ENCODE results near the gene CD79A. TPM values are rescaled to one million over a fixed set of nuclear protein-coding genes. Genes with fewer than 3 reads are reported as not detected.
A peak's percentile ranks its signal among the peaks of the same experiment; 100 is the strongest.

The CD79A gene
- total RNA-seq, 1 donor from 2014 or later = 0.84 TPM

GRCh38 chr19:41905273-41906002, 28.4 kb downstream of the CD79A start:
- no peaks in the 10 kb centered on the region for H3K9me3 Mint-ChIP-seq
- no peak overlapping the region for H3K4me3 Mint-ChIP-seq (ENCODE audit: low read depth)
- H3K36me3 Mint-ChIP-seq (ENCODE audit: low read depth) = peaks cover 68% of the 10 kb centered on the region
- H3K4me1 Mint-ChIP-seq (ENCODE audit: low read depth) = peaks cover 6% of the 10 kb centered on the region
- H3K27ac Mint-ChIP-seq = no peak overlapping the region
- no peak for DNase-seq (ENCODE audit: low spot score)
- H3K27me3 Mint-ChIP-seq (ENCODE audit: low read depth) = no peaks in the 10 kb centered on the region
- intact Hi-C loops (cut with micrococcal nuclease) = no loop called here

DNA sequence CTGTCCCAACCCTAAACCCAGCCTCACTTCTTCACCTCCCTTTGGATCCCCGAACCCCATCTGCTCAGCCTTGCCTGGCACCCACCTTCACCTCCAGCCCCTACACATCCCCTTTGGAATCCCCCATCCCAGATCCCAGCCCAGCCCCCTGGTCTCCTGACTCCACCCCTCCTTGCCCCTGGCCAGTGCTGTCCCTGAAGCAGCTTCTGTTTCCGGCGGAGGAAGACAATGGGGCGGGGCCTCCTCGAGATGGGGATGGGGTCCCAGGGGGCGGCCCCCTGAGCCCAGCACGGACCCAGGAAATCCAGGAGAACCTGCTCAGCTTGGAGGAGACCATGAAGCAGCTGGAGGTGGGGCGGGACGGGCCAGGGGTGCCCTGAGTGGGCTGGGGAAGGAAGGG, 29.2 kb downstream of the CD79A start:
- Mint-ChIP-seq H3K27ac (peak overlapping the region; percentile 31), H3K36me3 (ENCODE audit: low read depth) (peaks cover 72% of the 10 kb centered on the region), H3K4me3 (ENCODE audit: low read depth) (no peak overlapping the region), H3K4me1 (ENCODE audit: low read depth) (peaks cover 6% of the 10 kb centered on the region), H3K9me3 (no peaks in the 10 kb centered on the region), H3K27me3 (ENCODE audit: low read depth) (peaks cover 6% of the 10 kb centered on the region)
- intact Hi-C loops (cut with micrococcal nuclease) = no loop called here
- no peak for DNase-seq (ENCODE audit: low spot score)

DNA sequence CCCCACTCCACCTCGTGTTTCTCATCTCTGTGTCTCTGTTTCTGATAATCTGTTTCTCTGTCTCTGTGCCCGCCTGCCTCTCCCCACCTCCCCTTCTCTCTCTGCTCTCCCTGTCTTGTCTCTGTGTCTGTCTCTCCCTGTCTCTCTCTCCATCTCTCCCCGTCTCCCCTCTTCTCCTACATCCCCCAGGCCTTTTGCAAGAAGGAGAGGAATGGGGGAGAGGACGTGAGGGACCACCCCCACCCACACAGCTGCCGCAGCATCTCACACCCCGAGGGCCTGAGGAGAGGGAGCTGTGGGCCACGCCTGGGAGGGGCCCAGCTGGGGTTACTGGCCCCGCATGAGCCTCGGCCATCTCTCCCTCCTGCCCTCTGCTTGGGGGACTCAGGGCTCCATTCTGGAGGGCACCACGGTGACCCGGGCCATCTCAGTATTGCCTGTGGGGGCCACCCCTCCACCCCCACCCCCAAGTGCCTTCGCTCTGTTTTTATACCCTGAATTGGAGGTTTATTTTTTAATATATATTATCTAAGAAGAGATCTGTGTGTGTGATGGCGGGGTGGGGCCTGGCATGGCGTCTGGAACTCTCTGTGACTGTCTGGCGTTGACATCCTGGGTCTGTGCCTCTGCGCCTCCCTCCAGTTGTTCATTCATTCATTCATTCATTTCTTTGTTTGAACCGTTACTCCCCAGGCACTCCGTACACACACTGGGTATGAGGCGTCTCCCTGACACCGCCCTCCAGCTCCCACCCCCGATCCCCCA, 30.0 kb downstream of the CD79A start:
- intact Hi-C loops (cut with micrococcal nuclease) = no loop called here
- DNase-seq (ENCODE audit: low spot score) = no peak
- Mint-ChIP-seq H3K9me3 (no peaks in the 10 kb centered on the region), H3K27me3 (ENCODE audit: low read depth) (peaks cover 13% of the 10 kb centered on the region), H3K4me1 (ENCODE audit: low read depth) (peaks cover 7% of the 10 kb centered on the region), H3K36me3 (ENCODE audit: low read depth) (peaks cover 71% of the 10 kb centered on the region), H3K4me3 (ENCODE audit: low read depth) (no peak overlapping the region), H3K27ac (peak overlapping the region; percentile 9)

- intact Hi-C loops (cut with micrococcal nuclease) = no loop called here
- DNase-seq (ENCODE audit: low spot score) = no peak
- H3K4me3 Mint-ChIP-seq (ENCODE audit: low read depth) = no peak overlapping the region
These were observed 31.0 kb downstream of the CD79A start for GRCh38 chr19:41907994-41908615.

DNA sequence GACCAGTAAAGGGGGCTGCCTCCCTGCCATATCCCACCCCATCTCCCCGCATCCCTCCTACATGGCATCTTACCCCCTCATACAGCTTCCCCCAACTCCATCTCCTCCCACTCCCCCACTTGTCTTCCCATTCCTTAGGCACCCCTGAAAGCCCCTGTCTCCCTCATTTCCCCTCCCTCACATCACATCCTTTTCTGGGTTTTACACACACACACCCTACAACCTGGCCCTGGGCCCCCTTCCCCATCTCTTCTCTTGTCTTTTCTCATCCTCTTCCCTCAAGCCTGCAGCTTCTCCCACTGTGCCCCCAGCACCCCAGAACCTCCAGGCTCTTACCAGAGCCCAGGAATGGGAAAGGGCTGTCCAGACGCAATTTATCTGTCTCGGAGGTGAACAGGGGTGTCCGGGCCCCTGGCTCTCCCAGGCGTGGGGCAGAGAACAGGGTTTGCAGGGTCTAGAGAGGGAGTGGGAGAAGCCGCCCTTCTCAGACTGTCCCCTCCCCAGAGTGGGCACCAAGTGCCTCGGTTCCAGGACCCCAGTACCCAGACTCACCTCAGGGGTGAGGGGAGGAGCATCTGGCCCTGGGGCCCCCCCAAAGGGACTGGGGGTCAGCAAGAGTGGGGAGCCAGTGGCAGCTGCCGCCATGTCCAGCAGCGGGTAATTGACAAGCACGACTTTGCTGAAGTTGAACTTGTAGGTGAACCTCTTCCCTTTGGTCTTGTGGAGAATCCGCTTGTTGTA, 31.8 kb downstream of the CD79A start:
- Mint-ChIP-seq H3K27me3 (ENCODE audit: low read depth) (peaks cover 23% of the 10 kb centered on the region), H3K36me3 (ENCODE audit: low read depth) (peaks cover 53% of the 10 kb centered on the region), H3K4me3 (ENCODE audit: low read depth) (no peak overlapping the region), H3K27ac (no peak overlapping the region), H3K4me1 (ENCODE audit: low read depth) (peaks cover 7% of the 10 kb centered on the region), H3K9me3 (no peaks in the 10 kb centered on the region)
- intact Hi-C loops (cut with micrococcal nuclease) = no loop called here
- no peak for DNase-seq (ENCODE audit: low spot score)

More at GRCh38 chr19:41907994-41908615, 31.0 kb downstream of the CD79A start:
- H3K27me3 Mint-ChIP-seq (ENCODE audit: low read depth) = peaks cover 18% of the 10 kb centered on the region
- H3K4me1 Mint-ChIP-seq (ENCODE audit: low read depth) = peaks cover 7% of the 10 kb centered on the region
- no peak overlapping the region for H3K27ac Mint-ChIP-seq
- H3K36me3 Mint-ChIP-seq (ENCODE audit: low read depth) = peaks cover 61% of the 10 kb centered on the region
- H3K9me3 Mint-ChIP-seq = no peaks in the 10 kb centered on the region

- Mint-ChIP-seq H3K4me1 (ENCODE audit: low read depth) (peaks cover 7% of the 10 kb centered on the region), H3K36me3 (ENCODE audit: low read depth) (peaks cover 46% of the 10 kb centered on the region), H3K27me3 (ENCODE audit: low read depth) (peaks cover 30% of the 10 kb centered on the region), H3K9me3 (no peaks in the 10 kb centered on the region), H3K27ac (no peak overlapping the region), H3K4me3 (ENCODE audit: low read depth) (no peak overlapping the region)
- intact Hi-C loops (cut with micrococcal nuclease) = no loop called here
- DNase-seq (ENCODE audit: low spot score) = no peak
These were observed 32.6 kb downstream of the CD79A start for GRCh38 chr19:41909706-41910105.

DNA sequence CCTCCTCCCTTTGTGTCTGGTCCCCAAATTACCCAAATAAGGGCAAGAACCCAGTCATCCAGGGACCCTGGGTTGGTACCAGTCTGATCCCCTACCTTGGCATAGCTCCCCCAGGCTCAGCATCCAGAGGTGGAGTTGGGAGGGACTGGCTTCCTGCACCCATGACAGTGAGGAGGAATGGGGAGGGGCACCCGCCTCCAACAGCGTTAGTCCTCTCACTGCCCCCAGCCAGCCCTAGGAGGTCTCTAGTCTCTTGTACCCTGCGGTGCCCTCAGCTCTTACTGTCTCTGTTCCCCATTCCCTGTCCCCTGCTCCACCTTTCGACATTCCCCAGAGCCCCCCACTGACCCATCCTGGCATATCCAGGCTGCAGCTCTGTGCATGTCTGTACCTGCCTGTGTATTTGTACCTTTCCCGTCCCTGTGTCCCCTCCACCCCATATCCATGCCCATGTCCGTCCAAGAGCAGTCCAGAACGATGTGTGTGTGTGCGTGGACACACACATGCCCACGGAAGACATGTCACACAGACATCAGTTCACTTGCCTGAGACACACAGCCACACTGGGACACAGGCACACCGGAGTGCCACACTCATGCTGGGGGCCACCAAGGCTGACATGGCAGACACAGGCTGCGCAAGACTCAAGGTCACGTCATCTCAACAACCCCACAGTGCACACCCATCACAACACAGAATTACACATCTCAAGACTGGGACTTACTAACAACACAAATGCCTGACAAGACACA, 33.3 kb downstream of the CD79A start:
- DNase-seq (ENCODE audit: low spot score) = no peak
- Mint-ChIP-seq H3K36me3 (ENCODE audit: low read depth) (peaks cover 39% of the 10 kb centered on the region), H3K4me1 (ENCODE audit: low read depth) (peaks cover 7% of the 10 kb centered on the region), H3K27ac (no peak overlapping the region), H3K4me3 (ENCODE audit: low read depth) (no peak overlapping the region), H3K9me3 (no peaks in the 10 kb centered on the region), H3K27me3 (ENCODE audit: low read depth) (peaks cover 31% of the 10 kb centered on the region)
- intact Hi-C loops (cut with micrococcal nuclease) = no loop called here

- H3K4me1 Mint-ChIP-seq (ENCODE audit: low read depth) = peaks cover 4% of the 10 kb centered on the region
- H3K4me3 Mint-ChIP-seq (ENCODE audit: low read depth) = no peak overlapping the region
- peaks cover 31% of the 10 kb centered on the region for H3K36me3 Mint-ChIP-seq (ENCODE audit: low read depth)
- H3K27ac Mint-ChIP-seq = no peak overlapping the region
- no peak for DNase-seq (ENCODE audit: low spot score)
- H3K27me3 Mint-ChIP-seq (ENCODE audit: low read depth) = peaks cover 31% of the 10 kb centered on the region
- intact Hi-C loops (cut with micrococcal nuclease) = no loop called here
- no peaks in the 10 kb centered on the region for H3K9me3 Mint-ChIP-seq
These were observed 34.2 kb downstream of the CD79A start for GRCh38 chr19:41910992-41911888.

- no peak for DNase-seq (ENCODE audit: low spot score)
- Mint-ChIP-seq H3K27ac (no peak overlapping the region), H3K9me3 (no peaks in the 10 kb centered on the region), H3K4me1 (ENCODE audit: low read depth) (peaks cover 4% of the 10 kb centered on the region), H3K4me3 (ENCODE audit: low read depth) (no peak overlapping the region), H3K27me3 (ENCODE audit: low read depth) (peaks cover 31% of the 10 kb centered on the region), H3K36me3 (ENCODE audit: low read depth) (peaks cover 25% of the 10 kb centered on the region)
- intact Hi-C loops (cut with micrococcal nuclease) = no loop called here
These were observed 35.0 kb downstream of the CD79A start for GRCh38 chr19:41911889-41912731.

DNA sequence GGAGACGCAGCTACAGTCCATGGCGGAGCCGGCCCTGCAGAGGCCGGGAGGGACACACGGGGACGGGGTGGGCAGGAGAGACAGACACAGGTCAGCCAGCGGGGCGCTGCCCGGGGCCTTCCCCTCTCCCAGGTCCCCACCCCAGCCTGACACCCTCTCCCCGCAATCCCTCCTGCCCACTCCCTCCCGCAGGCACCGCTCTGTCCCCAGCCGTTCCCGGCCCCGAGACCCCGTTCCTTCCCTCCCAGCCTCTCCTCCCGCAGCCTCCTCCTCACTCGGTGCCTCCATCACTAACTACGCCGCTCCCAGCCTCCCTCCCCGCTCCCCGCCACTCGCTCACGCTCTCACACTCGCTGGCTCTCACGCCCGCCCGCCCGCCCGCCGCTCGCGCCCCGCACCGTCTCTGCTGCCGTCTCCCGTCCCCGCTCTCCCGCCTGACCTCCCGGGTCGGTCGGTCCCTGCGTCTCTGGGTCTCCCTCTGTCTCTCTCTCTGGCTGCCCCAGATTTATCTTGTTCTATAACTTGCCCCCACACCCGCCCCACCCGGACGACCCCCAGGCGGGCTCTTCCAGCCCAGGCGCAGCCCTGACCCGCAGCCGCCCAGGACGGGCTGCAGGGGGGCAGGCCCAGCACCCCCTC, 35.9 kb downstream of the CD79A start:
- Mint-ChIP-seq H3K36me3 (ENCODE audit: low read depth) (peaks cover 20% of the 10 kb centered on the region), H3K9me3 (no peaks in the 10 kb centered on the region), H3K4me3 (ENCODE audit: low read depth) (no peak overlapping the region), H3K4me1 (ENCODE audit: low read depth) (peaks cover 4% of the 10 kb centered on the region), H3K27ac (no peak overlapping the region), H3K27me3 (ENCODE audit: low read depth) (peaks cover 31% of the 10 kb centered on the region)
- intact Hi-C loops (cut with micrococcal nuclease) = no loop called here
- DNase-seq (ENCODE audit: low spot score) = no peak

Measured in activated T-helper 2 cell treated with anti-CD3 and anti-CD28 coated beads, Interferon-gamma antibody, Interleukin-2, Interleukin-4, amounts not matched to agents 10 μg/mL and 5 μg/mL and 100 μg/mL, durations not matched to agents 14 hours and 24 hours and 36 hours (primary cell).